SK-N-SH treated with all-trans-retinoic acid at 6 μM for 48 hours (cell line): ENCODE data around the gene KRT78.

Experiments used
- ARNTL ChIP-seq: fragments of 450-650 bp; formaldehyde crosslinking; IDR thresholded peaks from 2 replicates; pipeline ENCODE4 v1.5.0; 2020; ENCODE audit warnings: low read depth, mild to moderate bottlenecking, moderate library complexity, borderline replicate concordance
- PATZ1 ChIP-seq: fragments of 250-450 bp; sonication (Bioruptor Pico); IDR thresholded peaks from 2 replicates; pipeline ENCODE4 v1.8.0; 2020; ENCODE audit warnings: mild to moderate bottlenecking, moderate library complexity, borderline replicate concordance
- ZFP3 ChIP-seq: fragments of 250-450 bp; sonication (Bioruptor Pico); IDR thresholded peaks from 2 replicates; pipeline ENCODE4 v1.5.0; 2020; ENCODE audit warnings: mild to moderate bottlenecking, moderate library complexity

- TF ChIP-seq PATZ1 (CRISPR knock-in tag) (no peak), ZFP3 (CRISPR knock-in tag) (no peak), ARNTL (CRISPR knock-in tag) (no peak)
These were observed 54.1 kb downstream of the KRT78 start for GRCh38 chr12:52794479-52795331.
